Inflammatory macrophage treated with lipopolysaccharide for 4 hours (primary cell): ENCODE data around the gene VSTM2L.

Experiments used
- DNase-seq: peaks from one replicate; pipeline ENCODE4 v3.0.0-alpha.2; 2020

Gene VSTM2L

DNA sequence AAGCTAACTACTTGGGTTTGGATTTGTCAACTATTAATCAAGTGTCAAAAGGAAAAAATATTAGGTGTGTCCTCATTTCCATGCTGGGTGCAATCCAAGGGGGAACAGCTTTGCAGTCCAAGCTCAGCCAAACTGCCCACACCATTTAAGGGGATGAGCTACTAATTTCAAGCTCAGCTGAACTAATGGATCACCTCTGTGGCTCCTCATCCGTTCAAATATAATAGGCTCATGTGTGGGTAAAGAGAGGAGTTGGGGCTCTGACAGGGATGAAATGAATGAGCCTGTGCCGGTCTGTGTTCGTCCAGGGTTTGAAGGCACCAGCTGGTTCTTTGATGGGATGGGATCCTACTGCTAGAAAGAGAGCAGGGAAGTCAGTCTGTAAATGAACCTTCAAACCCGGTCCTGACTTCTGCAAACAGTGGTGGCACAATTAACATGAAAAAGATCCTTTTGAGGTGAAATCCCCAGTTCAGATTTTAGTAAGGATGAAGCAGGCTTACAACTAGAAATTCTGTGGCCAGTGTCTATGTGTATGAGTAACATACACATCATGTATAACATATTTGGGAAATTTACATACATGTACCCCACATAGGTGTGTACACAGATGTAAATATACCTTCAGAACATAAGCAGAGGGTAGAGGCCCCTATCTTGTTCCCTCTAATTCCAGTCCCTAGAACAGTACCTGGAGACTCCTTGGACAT, 88.4 kb downstream of the VSTM2L start:
- no peak for DNase-seq

DNA sequence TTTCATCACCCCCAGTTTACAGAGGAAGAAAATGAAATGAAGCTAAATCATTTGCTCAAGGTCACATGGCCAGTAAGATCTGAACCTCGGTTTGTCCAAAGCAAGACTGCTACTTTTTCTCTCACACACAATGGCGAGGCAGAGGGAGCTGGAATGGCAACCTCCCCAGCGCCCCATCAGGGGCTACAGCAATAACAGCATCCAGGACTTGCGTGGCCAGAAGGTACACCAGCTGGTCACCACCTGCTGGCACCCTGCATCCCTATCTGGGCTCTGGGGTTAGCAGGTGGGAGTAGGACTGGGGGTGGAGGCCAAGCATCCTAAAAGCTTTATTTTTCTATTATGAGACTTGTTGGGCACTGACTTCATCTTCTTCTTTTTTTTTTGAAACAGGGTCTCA, 89.0 kb downstream of the VSTM2L start:
- DNase-seq, result no peak

DNA sequence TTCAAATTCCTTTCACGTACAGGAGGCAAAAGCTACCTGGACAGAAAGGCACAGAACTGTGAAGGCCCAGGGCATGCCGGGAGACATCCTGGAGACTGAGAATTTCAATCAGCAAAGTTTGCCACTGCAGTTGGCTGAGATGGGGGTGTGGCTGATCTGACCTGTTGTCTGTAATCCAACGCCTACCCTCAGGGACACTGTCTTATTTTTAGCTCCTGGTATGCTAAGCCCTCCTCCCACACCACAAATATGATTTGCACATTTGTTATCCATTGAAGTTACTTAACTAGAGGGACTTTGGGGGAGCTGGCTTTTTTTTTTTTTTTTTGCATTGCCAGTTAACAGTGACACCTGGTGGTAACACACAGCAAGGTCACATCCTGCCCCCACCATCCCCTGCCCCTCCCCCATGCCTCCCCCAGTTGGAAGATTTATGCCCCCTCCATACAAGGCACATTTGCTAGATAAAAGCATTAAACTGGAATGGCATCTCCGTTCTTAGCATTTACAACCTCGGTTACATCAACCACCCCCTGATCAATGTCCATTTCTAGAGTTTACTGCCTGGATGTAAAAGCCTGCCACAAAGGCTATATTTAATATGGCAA, 90.0 kb downstream of the VSTM2L start:
- DNase-seq, result peak; percentile 16

DNA sequence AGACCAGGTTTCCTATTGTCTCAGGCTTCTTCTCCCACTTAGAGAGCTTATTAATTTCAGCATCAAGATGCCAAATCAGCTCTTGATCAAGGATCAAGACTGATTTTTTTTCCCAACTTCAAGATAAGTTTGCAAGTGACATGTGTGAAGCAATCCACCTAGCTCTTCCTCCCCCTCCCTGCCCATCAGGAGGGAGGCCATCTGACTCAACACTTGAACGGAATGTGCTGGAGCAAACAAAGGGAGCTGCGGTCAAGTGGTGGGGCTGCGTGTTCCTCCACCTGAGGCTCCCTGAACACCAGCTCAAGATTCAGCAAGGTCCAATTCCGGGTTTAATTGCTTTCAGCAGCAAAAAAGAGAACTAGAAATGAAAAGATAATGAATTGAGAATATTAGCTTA, 91.6 kb downstream of the VSTM2L start:
- DNase-seq, result no peak
